ENCODE measurements around the gene UVSSA.

GRCh38 chr4:1351854-1352566 lies 5.0 kb downstream of the UVSSA start:
- TF ChIP-seq, protein P1, sequence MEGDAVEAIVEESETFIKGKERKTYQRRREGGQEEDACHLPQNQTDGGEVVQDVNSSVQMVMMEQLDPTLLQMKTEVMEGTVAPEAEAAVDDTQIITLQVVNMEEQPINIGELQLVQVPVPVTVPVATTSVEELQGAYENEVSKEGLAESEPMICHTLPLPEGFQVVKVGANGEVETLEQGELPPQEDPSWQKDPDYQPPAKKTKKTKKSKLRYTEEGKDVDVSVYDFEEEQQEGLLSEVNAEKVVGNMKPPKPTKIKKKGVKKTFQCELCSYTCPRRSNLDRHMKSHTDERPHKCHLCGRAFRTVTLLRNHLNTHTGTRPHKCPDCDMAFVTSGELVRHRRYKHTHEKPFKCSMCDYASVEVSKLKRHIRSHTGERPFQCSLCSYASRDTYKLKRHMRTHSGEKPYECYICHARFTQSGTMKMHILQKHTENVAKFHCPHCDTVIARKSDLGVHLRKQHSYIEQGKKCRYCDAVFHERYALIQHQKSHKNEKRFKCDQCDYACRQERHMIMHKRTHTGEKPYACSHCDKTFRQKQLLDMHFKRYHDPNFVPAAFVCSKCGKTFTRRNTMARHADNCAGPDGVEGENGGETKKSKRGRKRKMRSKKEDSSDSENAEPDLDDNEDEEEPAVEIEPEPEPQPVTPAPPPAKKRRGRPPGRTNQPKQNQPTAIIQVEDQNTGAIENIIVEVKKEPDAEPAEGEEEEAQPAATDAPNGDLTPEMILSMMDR (IDR thresholded peaks at IDR 0.05; ENCODE audit: low read depth, low read length) = peak; percentile 89
- TF ChIP-seq MAX (IDR thresholded peaks at IDR 0.05; ENCODE audit: low read depth, low read length) (peak; percentile 68), POLR2A (IDR thresholded peaks at IDR 0.05; ENCODE audit: extremely low read depth, insufficient read length) (no peak), MYC (IDR thresholded peaks at IDR 0.05; ENCODE audit: low read depth, low read length) (0 out of 2 replicates have a peak, but pooled peaks have one; percentile 38)

Measured in NB4 (cell line).